Inflammatory macrophage treated with lipopolysaccharide for 1 hour (primary cell): ENCODE results near the gene FGGY.
A peak's percentile ranks its signal among the peaks of the same experiment; 100 is the strongest.

ENCODE experiments used
- DNase-seq, 2 donors: peaks; one replicate each; pipeline ENCODE4 v3.0.0-alpha.2; 2020 to 2022

Gene FGGY

DNA sequence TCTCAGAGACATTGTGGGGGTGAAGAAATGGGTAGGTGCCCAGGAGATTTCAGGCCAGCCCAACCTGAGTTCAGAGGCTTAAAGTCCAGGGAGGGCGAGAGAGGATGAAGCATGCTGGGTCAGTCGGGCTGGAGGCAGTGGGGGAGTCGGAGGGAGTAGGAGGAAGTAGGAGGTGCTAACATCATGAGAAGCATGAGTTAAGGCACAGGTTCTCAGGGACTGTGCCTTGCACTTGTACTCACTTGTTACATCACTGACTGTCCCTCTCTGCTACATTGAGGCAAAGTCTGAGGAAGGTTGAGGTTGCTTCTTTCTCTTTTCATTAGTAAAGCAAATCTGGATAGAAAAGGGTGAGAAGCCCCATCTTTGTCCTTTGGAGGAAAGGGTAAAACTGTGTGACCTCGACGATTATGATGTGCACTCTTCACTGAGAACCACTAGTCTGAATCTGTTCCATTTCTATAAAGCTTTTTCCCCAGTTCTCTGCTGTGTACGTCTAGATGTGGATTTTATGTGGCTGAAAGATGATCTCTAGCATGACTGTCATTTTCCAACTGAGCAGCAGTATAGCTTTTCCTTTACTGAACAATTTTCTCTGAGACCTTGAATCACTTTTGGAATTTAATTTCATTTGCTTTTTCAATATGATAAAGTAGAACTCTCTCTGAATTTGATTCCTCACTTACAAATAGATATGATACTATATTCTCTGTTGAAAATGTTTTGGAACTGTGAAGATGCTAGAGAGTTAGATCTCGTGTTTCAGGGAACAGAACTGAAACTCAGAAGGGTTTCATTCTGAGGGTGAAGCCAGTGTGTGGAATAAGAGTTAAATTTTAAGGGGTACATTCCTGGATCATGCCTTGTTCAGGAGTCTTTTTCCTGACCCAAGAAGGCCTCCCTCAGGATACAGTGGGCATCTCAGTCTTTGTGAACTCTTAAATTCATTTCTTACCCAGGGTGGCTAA is 94.6 kb downstream of the FGGY start:
- peak in 1 of 2 donors; percentile 29 for DNase-seq

DNA sequence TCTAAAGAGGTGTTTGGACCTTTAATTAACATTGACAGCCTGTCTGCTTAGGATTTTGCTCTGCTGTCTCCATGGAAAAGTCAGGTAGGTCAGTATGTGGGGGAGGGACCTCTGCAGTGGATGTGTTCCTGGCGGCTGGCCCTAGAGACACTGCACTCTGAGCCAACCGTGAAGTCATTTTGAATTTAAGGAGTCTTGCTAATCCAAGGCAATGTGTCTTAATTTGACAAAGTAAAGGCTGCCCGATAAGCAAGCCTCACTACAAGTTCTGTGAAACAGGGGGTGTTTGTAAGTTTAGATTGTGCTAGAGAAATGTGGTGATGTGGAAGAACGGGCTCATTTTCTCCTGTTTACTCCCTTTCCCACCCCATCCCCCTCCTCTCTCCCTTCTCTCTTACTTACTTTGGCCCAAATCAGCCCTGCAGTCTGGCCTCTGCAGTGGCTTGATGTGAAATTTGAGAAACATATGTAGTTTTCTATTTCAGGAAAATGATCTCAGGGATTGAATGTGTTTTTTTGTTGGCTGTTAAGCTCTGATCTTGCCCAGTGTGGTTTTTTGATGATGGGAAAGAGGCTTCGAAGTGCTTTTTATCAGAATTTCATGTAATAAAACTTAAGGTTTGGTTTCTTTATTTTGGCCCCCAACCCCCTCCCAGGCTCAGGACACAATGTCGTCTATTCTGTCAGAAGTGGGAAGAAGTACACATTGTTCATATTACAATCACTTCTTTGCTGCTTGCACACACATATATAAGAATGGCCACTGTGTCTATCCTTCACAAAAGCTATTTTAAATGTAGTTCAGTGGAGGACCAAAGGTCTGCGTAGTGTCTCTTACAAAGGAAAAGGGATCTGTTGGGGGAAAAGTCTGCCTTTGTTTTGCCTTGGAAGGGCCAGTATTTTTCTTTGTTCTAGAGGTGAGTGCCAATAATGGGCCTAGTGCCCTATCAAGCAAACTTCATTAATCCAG is 96.6 kb downstream of the FGGY start:
- no peak for DNase-seq

DNA sequence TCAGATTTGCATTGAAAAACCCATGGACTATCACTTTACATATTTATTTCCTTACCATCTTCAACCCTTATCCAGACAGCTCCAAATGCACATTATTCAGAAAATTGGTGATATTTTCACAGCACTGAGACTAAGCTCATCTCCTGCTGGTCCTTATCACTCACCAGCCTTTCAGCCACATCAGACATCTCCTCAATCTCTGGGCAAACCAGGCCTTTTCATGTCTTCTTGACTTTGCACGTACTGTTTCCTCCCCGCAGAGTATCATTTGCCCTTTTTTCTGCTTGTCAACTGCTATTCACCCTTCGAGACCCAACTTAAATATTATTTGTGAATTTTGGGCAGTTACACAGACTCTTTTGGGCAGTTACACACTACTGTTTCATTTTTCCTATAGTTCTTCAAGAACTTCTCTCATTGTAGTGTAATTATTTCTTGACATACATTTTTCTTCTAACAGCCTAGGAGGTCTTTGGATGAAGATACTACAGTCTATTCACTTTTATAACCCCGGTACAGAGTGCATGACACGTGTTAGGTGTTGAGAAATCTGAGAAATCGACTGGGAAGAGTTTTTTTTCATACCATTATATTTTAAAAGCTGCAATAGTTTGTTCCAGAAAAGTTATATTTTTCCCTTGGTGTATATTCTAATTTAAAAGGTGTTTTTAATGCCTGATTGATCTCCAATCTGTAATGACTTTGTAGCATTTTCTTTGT is 98.0 kb downstream of the FGGY start:
- no peak for DNase-seq

DNA sequence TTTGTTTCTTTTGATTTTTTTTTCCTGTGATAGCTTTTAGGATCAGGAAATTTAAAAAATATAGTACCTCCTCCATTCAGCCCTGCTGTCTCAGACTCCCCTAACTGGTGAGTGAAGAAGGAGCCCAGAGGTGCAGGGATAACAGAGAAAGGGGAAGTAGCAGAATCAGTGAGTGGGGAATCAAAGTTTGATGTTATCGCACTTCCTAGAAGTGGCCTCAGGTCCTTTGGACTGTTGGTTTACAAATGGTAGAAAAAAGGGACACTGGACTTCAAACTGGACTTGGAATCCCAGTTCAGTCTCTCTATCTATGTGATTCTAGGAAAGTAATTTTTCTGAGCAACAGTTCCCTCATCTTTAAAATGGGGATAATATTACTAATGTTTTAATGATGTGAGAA is 99.5 kb downstream of the FGGY start:
- DNase-seq = no peak

DNA sequence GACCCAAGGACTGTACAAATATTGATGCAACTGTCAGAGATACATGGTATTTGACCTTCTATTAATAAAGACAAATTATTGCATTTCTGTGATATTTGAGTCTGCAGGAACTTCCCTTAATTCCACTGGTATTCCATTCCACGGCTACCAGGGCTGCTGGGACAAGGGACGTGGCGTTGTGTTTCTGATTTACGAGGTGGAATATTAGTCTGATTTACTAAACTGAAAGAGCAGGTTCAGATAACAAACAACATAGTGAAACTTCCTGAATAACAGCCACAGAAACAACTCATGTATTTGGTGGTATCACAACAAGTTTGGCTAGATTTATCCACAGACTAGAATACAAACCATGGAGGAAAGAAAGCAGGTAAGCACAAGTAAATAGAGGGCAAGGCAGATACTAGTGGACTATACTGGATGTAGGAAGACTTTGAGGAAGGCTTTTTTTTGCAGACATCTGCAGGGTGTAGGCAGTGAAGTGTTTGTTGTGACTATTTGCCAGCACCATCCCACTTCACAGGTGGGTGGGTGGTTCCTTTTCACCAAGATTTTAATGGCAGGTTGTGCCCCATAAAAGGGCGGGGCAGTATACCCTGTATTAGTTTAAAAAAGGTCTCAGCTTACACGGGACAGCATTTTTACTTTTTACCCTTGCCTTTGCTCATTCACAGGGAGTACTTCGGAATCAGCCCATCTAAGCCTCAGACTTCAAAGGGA is 100.4 kb downstream of the FGGY start:
- no peak for DNase-seq

DNA sequence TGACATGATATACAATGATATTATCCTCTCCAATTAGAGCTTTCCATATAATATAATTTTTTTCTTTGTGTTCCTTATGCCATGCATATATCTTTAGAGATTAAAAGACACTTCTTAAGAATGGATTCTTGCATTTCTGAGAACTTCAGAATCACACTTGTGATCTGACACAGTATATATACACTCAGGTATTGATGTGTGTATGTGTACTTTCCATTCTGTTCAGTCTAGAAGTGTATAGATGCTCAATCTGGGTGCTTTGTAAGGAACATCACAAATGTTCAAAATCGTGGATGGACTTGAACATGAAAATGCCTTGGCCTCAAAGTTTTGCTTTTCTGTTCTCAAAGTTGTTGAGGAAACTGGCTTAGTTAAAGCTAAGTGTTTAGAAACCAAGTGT is 102.7 kb downstream of the FGGY start:
- DNase-seq = no peak

DNA sequence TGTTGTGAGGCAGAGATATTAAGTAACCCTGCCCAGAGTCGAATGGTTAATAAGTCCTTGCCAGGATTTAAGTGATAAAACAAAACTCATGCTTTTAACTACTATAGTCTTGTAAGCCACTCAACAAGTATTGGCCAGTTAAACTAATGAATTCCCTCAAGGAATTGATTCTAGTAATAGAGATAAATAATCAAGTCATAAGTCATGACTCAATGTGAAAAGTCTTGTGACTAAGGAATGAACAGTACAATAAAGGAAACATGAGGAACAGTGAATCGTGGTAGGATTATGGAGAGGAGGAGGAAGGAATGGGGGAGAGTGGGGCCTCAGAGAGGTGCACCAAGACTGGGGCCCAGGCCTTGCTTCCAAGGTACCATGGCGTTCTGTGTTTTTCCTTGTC is 104.7 kb downstream of the FGGY start:
- DNase-seq = no peak

DNA sequence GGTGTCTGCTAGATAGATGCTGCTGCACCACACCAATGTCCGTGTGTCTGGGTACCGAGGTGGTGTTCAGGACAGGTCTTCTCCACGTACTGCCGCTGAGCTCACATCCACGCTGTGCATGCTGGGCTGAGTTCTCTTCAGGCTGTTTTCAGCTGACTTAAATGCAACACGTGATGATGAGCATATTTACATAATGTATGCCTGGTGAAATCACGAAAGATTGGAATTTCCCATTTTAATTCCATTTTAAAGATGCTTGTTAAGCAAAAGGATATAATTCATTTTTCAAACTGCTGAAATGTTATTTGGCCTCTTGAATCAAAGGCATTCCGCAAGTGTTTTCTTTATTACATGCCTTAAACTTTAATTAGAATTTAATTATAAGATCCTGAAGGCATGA is 107.9 kb downstream of the FGGY start:
- peak; percentile 62 to 65 for DNase-seq

DNA sequence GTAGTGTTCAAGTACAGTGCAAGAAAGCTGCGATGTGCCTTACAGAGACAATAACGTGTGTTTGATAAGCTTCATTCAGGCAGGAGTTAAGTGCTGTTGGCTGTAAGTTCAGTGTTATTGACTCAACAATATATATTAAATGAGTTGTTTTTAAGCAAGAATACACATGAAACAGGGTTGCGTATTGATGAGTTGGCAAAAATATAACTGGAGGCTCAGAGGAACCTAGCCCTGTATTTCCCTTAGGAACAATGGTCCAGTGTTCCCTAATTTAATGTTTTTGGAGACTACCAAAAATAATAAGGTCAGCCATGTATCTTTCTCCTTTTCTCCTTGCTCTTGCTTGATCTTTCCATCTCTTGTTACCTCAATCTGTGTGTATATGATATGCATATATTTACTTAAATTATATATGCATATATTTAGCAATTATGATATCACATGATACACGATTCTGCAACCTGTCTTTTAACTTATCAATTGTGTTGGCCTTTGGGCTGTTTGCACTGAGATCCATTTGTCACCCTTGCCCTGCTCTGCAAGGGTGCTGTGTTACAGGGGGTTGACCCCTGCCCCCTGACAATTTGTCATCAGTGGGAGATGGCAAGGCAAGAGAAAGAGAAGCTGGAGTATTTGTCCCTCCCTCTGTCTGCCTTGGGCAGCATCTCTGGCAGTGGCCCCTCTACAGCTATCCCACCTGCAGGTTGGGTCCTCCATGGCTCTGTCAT is 109.7 kb downstream of the FGGY start:
- DNase-seq = no peak

DNA sequence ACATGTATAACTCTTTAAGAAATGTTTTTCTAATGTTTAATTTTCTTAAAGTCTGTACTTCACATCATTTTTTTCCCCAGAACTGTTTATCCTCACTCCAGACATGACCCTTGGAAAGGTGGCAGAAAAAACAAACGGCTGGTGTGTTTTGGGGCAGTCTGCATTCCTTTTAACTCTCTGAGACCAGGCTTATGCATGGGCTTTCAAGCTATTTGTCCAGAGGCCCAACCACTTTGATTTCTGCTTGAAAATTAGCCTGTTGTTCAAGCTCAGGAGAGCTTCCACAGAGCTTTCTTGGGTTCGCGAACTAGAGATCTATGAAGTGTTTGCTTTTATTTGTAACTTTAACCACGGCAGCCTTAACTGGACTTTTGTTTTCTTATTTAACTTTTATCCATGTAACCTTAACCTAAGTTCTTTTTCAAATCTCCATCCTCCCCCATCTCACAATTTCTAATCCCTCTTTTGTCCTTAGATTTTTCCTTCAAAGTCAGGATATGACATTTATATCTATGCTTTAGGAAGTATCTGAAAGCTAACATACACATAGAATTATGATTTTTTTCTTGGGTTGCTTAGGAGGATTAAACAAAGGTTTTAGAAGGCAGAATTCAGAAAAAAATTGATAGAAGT is 111.8 kb downstream of the FGGY start:
- DNase-seq = no peak

DNA sequence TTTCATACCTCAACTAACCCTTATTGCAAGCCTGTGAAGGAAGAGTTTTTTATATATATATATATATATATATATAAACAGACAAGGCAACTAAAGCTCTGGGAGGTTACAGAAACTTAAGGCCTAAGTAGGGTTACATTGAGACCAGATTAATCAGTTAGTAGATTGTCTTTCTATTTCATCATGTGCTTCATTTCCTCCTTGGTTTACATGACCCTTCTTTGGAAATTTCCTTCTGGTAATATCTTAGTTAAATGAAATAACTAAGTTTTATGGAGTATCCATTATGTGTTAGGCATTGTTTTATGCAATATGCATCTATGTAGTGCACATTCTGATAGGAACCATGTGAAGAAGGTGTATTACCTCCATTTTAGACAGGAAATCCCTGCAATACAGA is 112.7 kb downstream of the FGGY start:
- peak; percentile 54 to 74 for DNase-seq

DNA sequence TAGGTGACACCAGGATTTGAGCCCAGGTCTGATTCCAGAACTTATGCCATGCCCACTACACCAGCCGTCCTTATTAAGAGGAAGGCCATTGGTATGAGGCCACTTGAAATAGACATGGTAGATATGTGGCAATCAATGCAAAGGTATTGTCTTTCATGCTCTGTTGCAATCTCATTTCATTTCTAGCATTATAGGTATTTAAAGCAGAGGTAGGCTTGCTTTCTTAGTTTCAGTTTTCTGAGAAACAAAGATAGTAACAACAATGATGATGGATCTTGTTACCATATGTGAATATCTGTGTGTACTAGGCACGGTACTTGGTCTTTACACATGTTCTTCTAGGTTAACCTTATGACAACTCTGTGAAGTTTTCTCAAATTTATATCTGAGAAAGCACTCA is 113.1 kb downstream of the FGGY start:
- DNase-seq = no peak

DNA sequence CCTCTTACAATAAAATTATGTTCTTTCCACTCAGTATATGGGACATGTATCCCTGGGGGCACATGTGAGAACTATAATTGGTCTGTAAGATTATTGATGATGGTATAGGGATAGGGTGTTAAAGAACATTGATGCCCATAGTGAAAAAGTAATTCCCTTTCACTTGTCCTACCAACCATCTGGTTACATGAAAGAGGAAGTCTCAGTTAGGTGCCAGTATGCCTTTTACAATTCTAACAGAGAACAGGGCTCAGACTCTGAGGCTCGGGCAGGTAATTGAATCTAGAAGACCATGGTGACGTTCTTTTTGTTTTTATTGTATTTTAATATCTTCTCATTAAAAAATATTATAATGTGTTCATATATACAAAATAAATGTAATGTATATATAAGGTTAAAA is 113.6 kb downstream of the FGGY start:
- no peak for DNase-seq

DNA sequence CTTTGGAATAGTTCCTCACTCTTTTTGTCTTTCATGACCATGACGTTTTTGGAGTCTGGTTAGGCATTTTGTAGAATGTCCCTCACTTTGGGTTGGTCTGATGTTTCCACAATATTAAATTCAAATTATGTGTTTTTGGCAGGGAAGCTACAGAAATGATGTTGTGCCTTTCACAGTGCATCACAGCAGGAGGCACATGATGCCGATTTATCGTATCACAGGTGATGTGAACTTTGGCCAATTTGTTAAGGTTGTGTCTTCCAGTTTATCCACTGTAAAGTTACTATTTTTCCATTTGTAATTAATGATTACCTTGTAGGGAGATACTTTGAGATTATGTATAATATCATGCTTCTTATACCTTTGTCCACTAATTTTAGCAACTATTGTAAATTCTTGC is 114.3 kb downstream of the FGGY start:
- no peak for DNase-seq

DNA sequence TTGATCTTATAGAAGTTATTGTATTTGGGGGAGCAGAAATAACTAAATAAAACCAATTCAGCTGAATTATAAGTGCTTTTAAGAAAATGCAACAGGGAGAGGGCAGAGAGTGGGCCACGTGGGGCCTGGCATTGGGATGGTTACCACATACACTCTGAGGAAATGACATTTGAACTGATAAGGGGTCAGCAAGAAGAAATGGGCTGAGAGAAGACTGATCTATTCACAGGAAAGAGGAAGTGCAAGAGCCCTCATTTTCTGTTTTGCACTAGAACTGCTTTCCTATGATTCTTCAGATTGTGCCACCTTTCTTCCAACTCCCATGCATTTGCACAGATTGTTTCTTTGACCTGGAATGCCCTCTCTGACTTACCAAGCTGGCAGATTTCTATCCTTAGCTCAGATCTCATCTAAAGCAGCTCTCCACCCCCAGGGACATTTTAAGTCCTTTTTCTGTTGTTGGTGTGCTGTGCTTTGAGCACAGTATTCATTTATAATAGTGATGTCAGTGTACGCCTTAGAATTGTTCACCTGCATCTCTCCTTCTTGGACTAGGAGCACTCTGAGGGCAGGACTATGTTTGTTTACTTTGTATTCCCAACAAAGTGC is 115.9 kb downstream of the FGGY start:
- peak; percentile 16 to 47 for DNase-seq

DNA sequence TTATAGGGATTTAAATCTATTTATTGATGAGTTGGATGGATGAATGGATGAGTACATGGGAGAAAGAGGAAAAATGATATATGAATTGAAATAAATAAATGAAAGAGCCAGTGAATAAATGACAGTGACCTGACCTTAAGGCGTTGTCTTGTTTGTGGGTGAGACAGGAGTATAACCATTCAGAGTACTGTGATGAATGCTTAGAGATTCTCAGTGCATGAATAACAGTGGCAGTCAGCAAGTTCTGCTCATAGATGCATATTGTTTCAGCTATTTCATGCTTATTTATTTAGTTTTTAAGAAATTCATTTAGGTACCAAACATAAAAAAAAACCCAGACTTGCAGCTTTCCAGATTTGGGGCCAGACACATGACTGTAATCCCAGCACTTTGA is 116.4 kb downstream of the FGGY start:
- DNase-seq = no peak

DNA sequence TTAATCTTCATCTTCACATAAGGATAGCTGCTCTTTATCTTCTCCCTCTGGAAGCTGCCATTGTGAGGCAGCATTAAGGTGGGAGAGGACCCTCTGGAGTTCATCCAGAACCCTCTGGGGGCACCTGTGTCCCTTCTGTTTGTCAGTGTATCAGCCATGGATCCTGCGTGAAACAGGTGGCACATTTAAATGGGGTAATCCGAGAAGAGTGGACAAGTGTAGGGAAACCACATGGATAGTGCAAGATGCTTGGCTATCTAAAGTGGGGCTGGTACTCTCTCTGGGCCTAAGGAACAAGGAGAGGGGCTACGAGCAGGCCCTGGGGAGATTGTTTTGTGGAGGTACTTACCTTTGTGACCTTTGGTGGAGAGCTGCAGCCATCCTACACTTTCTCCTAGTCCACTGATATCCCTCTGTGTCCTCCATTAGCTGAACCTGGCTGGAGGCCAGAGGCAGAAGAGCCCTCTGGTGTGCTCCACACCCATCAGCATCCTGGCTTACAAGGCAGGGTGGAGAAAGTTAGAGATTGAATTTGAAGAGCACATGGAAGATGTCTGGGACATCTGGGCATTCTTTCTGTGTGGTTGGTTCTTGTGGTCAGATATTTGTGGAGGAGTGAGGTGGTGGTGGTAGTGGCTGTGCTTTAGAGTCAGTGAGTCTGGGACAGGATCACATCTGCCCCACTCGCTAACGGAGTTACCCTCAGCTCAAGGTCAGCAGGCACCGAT is 117.7 kb downstream of the FGGY start:
- DNase-seq = no peak

DNA sequence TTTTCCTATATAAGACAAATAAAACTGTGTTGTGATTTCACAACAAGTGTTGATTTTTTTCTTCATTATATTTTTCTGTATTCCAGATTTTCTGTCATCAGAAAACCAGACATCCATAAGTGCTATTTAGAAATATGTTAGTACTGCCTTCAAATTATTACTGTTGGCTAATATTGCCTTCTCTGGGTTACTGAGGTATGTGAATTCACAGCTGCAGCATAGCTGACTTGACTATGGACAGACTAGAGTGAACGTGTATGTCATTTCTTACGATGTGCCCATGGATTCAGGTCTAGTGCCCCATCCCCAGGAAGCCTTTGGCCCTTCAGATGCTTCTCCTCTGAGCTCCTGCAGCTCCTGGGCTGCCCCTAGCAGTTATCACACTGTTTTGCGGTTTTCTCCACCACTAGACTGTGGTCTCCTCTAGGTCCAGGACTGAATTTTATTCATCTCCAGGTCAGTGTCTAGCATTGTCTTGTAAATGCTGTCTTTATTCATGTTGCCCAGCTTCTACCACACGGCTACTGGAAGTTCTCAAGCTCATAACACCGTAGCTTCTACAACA is 118.5 kb downstream of the FGGY start:
- no peak for DNase-seq

DNA sequence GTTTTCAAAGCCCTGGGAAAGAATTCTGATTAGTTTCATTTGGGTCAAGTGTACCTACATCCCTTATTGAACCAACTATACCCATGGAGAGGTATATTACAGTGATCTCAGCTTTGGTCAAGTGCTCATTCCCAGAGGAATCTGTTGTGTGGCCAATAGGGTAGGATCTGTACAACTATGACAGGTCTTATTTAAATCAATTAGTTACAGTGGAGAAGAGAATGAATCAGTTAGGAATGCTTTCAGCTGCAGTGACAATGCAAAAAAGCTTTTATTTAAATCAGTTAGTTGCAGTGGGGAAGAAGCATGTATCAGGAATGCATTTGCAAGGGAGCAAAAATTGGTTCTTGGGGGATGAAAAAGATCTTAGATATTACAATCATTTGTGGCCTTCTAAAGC is 119.0 kb downstream of the FGGY start:
- DNase-seq = no peak

DNA sequence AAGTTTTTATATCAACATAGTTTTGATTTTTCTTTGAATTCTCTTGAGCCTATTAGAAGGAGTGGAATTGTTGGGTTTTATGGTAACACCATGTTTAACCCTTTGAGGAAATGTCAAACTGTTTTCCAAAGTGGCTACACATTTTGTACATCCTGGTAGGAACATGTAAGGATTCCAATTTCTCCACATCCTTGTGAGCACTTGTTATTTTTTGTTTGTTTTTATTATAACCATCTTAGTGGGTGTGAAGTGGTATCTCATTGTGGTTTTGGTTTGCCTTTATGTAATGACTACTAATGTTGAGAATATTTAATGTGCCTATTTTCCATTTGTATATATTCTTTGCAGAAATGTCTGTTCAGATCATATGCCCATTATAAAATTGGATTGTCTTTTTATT is 120.5 kb downstream of the FGGY start:
- no peak for DNase-seq
